OCI-LY3 (cell line): ENCODE measurements around the gene AP3S2.

ENCODE experiments used
- H2AFZ ChIP-seq: fragments of 200-600, 300-600 bp; shearing (Covaris generic); 2 replicates; pipeline ENCODE4 v1.6.0; 2014; ENCODE audit warnings: antibody characterized with exemption, low read depth, low read length
- H3K27ac ChIP-seq: fragments of 200-600, 300-600 bp; sonication (generic); 2 replicates; pipeline ENCODE4 v1.5.1; 2014; ENCODE audit warnings: mild to moderate bottlenecking, low read length, moderate library complexity, mixed read lengths
- H3K27me3 ChIP-seq: fragments of 200-600, 300-600 bp; sonication (generic); 2 replicates; pipeline ENCODE4 v1.6.1; 2014; ENCODE audit warnings: low read depth, low read length, mixed read lengths
- H3K36me3 ChIP-seq: fragments of 200-600, 300-600 bp; sonication (generic); replicated peaks from 2 replicates; pipeline ENCODE3; 2014; ENCODE audit warnings: low read depth, low read length, mixed read lengths
- H3K4me1 ChIP-seq: fragments of 300-600, 200-600 bp; sonication (generic); 2 replicates; pipeline ENCODE4 v1.6.1; 2014; ENCODE audit warnings: low read length, mixed read lengths
- H3K4me2 ChIP-seq: fragments of 200-600, 300-600 bp; sonication (generic); 2 replicates; pipeline ENCODE4 v1.6.1; 2014; ENCODE audit warnings: low read length, mixed read lengths
- H3K4me3 ChIP-seq: fragments of 300-600, 200-600 bp; sonication (generic); 2 replicates; pipeline ENCODE4 v1.5.1; 2014; ENCODE audit warnings: antibody characterized with exemption, mild to moderate bottlenecking, low read length, moderate library complexity
- H3K79me2 ChIP-seq: fragments of 300-600, 200-600 bp; shearing (Covaris generic); 2 replicates; pipeline ENCODE4 v1.6.1; 2014; ENCODE audit warnings: mild to moderate bottlenecking, low read length, mixed read lengths
- H3K9ac ChIP-seq: fragments of 300-600, 200-600 bp; shearing (Covaris generic); 2 replicates; pipeline ENCODE4 v1.6.0; 2014; ENCODE audit warnings: mild to moderate bottlenecking, low read length, moderate library complexity
- H3K9me3 ChIP-seq: fragments of 200-600, 300-600 bp; shearing (Covaris generic); 2 replicates; pipeline ENCODE4 v1.6.1; 2014; ENCODE audit warnings: low read length, mixed read lengths; ENCODE audit not compliant: insufficient read depth
- H4K20me1 ChIP-seq: fragments of 200-600, 300-600 bp; sonication (generic); 2 replicates; pipeline ENCODE4 v1.6.1; 2016; ENCODE audit warnings: low read length, mixed read lengths; ENCODE audit not compliant: insufficient read depth
- CTCF ChIP-seq: fragments of 200-600, 300-600 bp; sonication (generic); IDR thresholded peaks from 2 replicates; pipeline ENCODE4 v1.5.1; 2014; ENCODE audit warnings: antibody characterized with exemption, low read length, low read depth
- EZH2phosphoT487 ChIP-seq: fragments of 200-600 bp; shearing (Covaris generic); IDR thresholded peaks from 2 replicates; pipeline ENCODE4 v1.6.1; 2018; ENCODE audit warnings: antibody characterized with exemption, mixed run types, low read depth

The AP3S2 gene

GRCh38 chr15:89801471-89802195, 92.2 kb downstream of the AP3S2 start:
- no peaks in the 10 kb centered on the region for H3K79me2 ChIP-seq
- H3K9me3 ChIP-seq: no peaks in the 10 kb centered on the region
- TF ChIP-seq CTCF (no peak), EZH2phosphoT487 (no peak)
- peak overlapping the region; percentile 82 for H3K4me3 ChIP-seq
- no peaks in the 10 kb centered on the region for H3K27me3 ChIP-seq
- peaks cover 39% of the 10 kb centered on the region for H3K4me1 ChIP-seq
- peak overlapping the region; percentile 84 for H3K9ac ChIP-seq
- peak overlapping the region; percentile 84 for H3K4me2 ChIP-seq
- H4K20me1 ChIP-seq: no peaks in the 10 kb centered on the region
- H2AFZ ChIP-seq: peak overlapping the region; percentile 53; the same call in 1 of the 2 replicates
- peak overlapping the region; percentile 49 for H3K27ac ChIP-seq
- no peaks in the 10 kb centered on the region for H3K36me3 ChIP-seq

GRCh38 chr15:89799918-89800498, 93.8 kb downstream of the AP3S2 start:
- Histone ChIP-seq H3K27ac (no peak overlapping the region), H3K4me2 (no peak overlapping the region), H3K9me3 (no peaks in the 10 kb centered on the region), H3K79me2 (no peaks in the 10 kb centered on the region), H3K9ac (no peak overlapping the region), H3K27me3 (no peaks in the 10 kb centered on the region), H3K4me1 (peaks cover 39% of the 10 kb centered on the region), H3K36me3 (no peaks in the 10 kb centered on the region), H3K4me3 (no peak overlapping the region), H4K20me1 (no peaks in the 10 kb centered on the region), H2AFZ (no peak overlapping the region)
- no peak for TF ChIP-seq CTCF
- TF ChIP-seq EZH2phosphoT487: no peak

GRCh38 chr15:89799011-89799911, 94.5 kb downstream of the AP3S2 start:
- Histone ChIP-seq H3K27ac (no peak overlapping the region), H3K4me3 (no peak overlapping the region), H2AFZ (no peak overlapping the region), H3K4me1 (peaks cover 31% of the 10 kb centered on the region), H3K36me3 (no peaks in the 10 kb centered on the region), H3K79me2 (no peaks in the 10 kb centered on the region), H3K9me3 (no peaks in the 10 kb centered on the region), H3K27me3 (no peaks in the 10 kb centered on the region), H4K20me1 (no peaks in the 10 kb centered on the region), H3K4me2 (no peak overlapping the region), H3K9ac (no peak overlapping the region)
- TF ChIP-seq CTCF (no peak), EZH2phosphoT487 (no peak)
